HEK293 (cell line): ENCODE data around the gene AP3S2.

ENCODE experiments used
- GLI4 ChIP-seq: fragments of 450-650 bp; formaldehyde crosslinking; IDR thresholded peaks from 2 replicates; pipeline ENCODE4 v1.5.1; 2016; ENCODE audit warnings: missing biosample characterization, missing genetic modification characterization
- ZNF10 ChIP-seq: fragments of 450-650 bp; formaldehyde crosslinking; IDR thresholded peaks from 2 replicates; pipeline ENCODE4 v1.5.1; 2017; ENCODE audit warnings: missing biosample characterization, missing genetic modification characterization
- ZNF274 ChIP-seq, 2 experiments: fragments of 200-500 bp in 1 of 2; fragments of 450-650 bp in 1 of 2; sonication (Bioruptor generic) in 1 of 2; formaldehyde crosslinking in 1 of 2; IDR thresholded peaks; 2 replicates each; pipeline versions ENCODE4 v1.5.1 to v1.6.1; 2014 to 2016; ENCODE audit warnings: borderline replicate concordance in 1 of 2, inconsistent platforms in 1 of 2, low read length in 1 of 2, missing biosample characterization in 1 of 2, missing genetic modification characterization in 1 of 2
- ZNF558 ChIP-seq: fragments of 450-650 bp; formaldehyde crosslinking; IDR thresholded peaks from 2 replicates; pipeline ENCODE4 v1.5.1; 2016; ENCODE audit warnings: missing biosample characterization, missing genetic modification characterization
- ZSCAN30 ChIP-seq: fragments of 450-650 bp; IDR thresholded peaks from 2 replicates; pipeline ENCODE4 v1.5.1; 2018; ENCODE audit warnings: missing biosample characterization, mild to moderate bottlenecking, missing genetic modification characterization, moderate library complexity
- TF ChIP-seq, protein P1 (sequence below): fragments of 450-650 bp; formaldehyde crosslinking; IDR thresholded peaks from 2 replicates; pipeline ENCODE4 v1.5.1; 2016; ENCODE audit warnings: missing biosample characterization, missing genetic modification characterization
- TF ChIP-seq, protein P2 (sequence below): fragments of 450-650 bp; formaldehyde crosslinking; IDR thresholded peaks from 2 replicates; pipeline ENCODE4 v1.5.1; 2016; ENCODE audit warnings: missing biosample characterization, missing genetic modification characterization

- TF ChIP-seq, protein P1, sequence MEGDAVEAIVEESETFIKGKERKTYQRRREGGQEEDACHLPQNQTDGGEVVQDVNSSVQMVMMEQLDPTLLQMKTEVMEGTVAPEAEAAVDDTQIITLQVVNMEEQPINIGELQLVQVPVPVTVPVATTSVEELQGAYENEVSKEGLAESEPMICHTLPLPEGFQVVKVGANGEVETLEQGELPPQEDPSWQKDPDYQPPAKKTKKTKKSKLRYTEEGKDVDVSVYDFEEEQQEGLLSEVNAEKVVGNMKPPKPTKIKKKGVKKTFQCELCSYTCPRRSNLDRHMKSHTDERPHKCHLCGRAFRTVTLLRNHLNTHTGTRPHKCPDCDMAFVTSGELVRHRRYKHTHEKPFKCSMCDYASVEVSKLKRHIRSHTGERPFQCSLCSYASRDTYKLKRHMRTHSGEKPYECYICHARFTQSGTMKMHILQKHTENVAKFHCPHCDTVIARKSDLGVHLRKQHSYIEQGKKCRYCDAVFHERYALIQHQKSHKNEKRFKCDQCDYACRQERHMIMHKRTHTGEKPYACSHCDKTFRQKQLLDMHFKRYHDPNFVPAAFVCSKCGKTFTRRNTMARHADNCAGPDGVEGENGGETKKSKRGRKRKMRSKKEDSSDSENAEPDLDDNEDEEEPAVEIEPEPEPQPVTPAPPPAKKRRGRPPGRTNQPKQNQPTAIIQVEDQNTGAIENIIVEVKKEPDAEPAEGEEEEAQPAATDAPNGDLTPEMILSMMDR = no peak
- TF ChIP-seq ZSCAN30 (tag by site-specific recombination) = no peak
- no peak for TF ChIP-seq ZNF10 (tag by site-specific recombination)
- TF ChIP-seq GLI4 (tag by site-specific recombination) = no peak
- no peak for TF ChIP-seq ZNF274 (IDR thresholded peaks at IDR 0.05; ENCODE audit: low read length)
- no peak for TF ChIP-seq ZNF274 (tag by site-specific recombination; IDR thresholded peaks at IDR 0.05; ENCODE audit: borderline replicate concordance)
- TF ChIP-seq, protein P2, sequence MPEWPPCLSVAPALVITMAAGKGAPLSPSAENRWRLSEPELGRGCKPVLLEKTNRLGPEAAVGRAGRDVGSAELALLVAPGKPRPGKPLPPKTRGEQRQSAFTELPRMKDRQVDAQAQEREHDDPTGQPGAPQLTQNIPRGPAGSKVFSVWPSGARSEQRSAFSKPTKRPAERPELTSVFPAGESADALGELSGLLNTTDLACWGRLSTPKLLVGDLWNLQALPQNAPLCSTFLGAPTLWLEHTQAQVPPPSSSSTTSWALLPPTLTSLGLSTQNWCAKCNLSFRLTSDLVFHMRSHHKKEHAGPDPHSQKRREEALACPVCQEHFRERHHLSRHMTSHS (tag by site-specific recombination) = no peak
- no peak for TF ChIP-seq ZNF558
Observed at GRCh38 chr15:89807689-89808088, 86.1 kb downstream of the AP3S2 start.
